ENCODE results near the gene BRSK1.
A peak's percentile ranks its signal among the peaks of the same experiment; 100 is the strongest.

The BRSK1 gene

GRCh38 chr19:55289117-55289796 is 5.5 kb downstream of the BRSK1 start:
- peak; percentile 27 for DNase-seq (ENCODE audit: extremely low spot score)
- CTCF ChIA-PET, result no interaction called here
- TF ChIP-seq ELF4 (IDR thresholded peaks at IDR 0.05) (no peak), LEF1 (IDR thresholded peaks at IDR 0.05; ENCODE audit: borderline replicate concordance) (no peak), BHLHE40 (IDR thresholded peaks at IDR 0.05; ENCODE audit: borderline replicate concordance) (no peak), CTBP1 (IDR thresholded peaks at IDR 0.05; ENCODE audit: borderline replicate concordance) (no peak), FOXM1 (IDR thresholded peaks at IDR 0.05; ENCODE audit: borderline replicate concordance) (no peak), FOXK2 (IDR thresholded peaks at IDR 0.05) (no peak), ZNF384 (IDR thresholded peaks at IDR 0.05) (no peak), ARNT (IDR thresholded peaks at IDR 0.05) (no peak), L3MBTL2 (conservative IDR thresholded peaks at IDR 0.05) (no peak), SUZ12 (IDR thresholded peaks at IDR 0.05) (no peak), HDGF (IDR thresholded peaks at IDR 0.05; ENCODE audit: borderline replicate concordance) (no peak), SP1 (IDR thresholded peaks at IDR 0.05) (no peak), FOXA1 (IDR thresholded peaks at IDR 0.05) (no peak)
- POLR2A ChIA-PET, result no interaction called here

- DNase-seq (ENCODE audit: extremely low spot score), result no peak
- ChIA-PET POLR2A (no interaction called here), CTCF (no interaction called here)
- TF ChIP-seq ZNF384 (IDR thresholded peaks at IDR 0.05), result no peak
- no peak for TF ChIP-seq LEF1 (IDR thresholded peaks at IDR 0.05; ENCODE audit: borderline replicate concordance)
- TF ChIP-seq CTBP1 (IDR thresholded peaks at IDR 0.05; ENCODE audit: borderline replicate concordance), result no peak
- TF ChIP-seq L3MBTL2 (conservative IDR thresholded peaks at IDR 0.05), result no peak
- TF ChIP-seq FOXA1 (IDR thresholded peaks at IDR 0.05), result no peak
- no peak for TF ChIP-seq NFRKB (IDR thresholded peaks at IDR 0.05)
- no peak for TF ChIP-seq HDGF (IDR thresholded peaks at IDR 0.05; ENCODE audit: borderline replicate concordance)
- TF ChIP-seq FOXK2 (IDR thresholded peaks at IDR 0.05), result no peak
- TF ChIP-seq BHLHE40 (IDR thresholded peaks at IDR 0.05; ENCODE audit: borderline replicate concordance), result no peak
- no peak for TF ChIP-seq ARNT (IDR thresholded peaks at IDR 0.05)
- TF ChIP-seq SP1 (IDR thresholded peaks at IDR 0.05), result no peak
- TF ChIP-seq ELF4 (IDR thresholded peaks at IDR 0.05), result no peak
Measured at GRCh38 chr19:55297267-55297666, 13.5 kb downstream of the BRSK1 start.

GRCh38 chr19:55299991-55300390 is 16.2 kb downstream of the BRSK1 start:
- no peak for DNase-seq (ENCODE audit: extremely low spot score)
- CTCF ChIA-PET, result interaction anchor here (1.7 kb wide), 1 partner anchor 8 kb away, joined by 14 read pairs; no protein-coding TSS in a partner anchor
- TF ChIP-seq PKNOX1 (IDR thresholded peaks at IDR 0.05), result no peak
- no peak for TF ChIP-seq SUZ12 (IDR thresholded peaks at IDR 0.05)
- TF ChIP-seq CTBP1 (IDR thresholded peaks at IDR 0.05; ENCODE audit: borderline replicate concordance), result no peak
- TF ChIP-seq NFRKB (IDR thresholded peaks at IDR 0.05), result no peak
- no peak for TF ChIP-seq FOXA1 (IDR thresholded peaks at IDR 0.05)
- TF ChIP-seq FOXM1 (IDR thresholded peaks at IDR 0.05; ENCODE audit: borderline replicate concordance), result no peak
- no peak for TF ChIP-seq BHLHE40 (IDR thresholded peaks at IDR 0.05; ENCODE audit: borderline replicate concordance)
- TF ChIP-seq SP1 (IDR thresholded peaks at IDR 0.05), result no peak
- no peak for TF ChIP-seq L3MBTL2 (conservative IDR thresholded peaks at IDR 0.05)
- TF ChIP-seq TARDBP (IDR thresholded peaks at IDR 0.05), result no peak
- TF ChIP-seq ARNT (IDR thresholded peaks at IDR 0.05), result no peak
- TF ChIP-seq ZNF384 (IDR thresholded peaks at IDR 0.05), result no peak
- TF ChIP-seq HDGF (IDR thresholded peaks at IDR 0.05; ENCODE audit: borderline replicate concordance), result no peak
- no peak for TF ChIP-seq ELF4 (IDR thresholded peaks at IDR 0.05)
- TF ChIP-seq FOXK2 (IDR thresholded peaks at IDR 0.05), result no peak
- TF ChIP-seq LEF1 (IDR thresholded peaks at IDR 0.05; ENCODE audit: borderline replicate concordance), result no peak
- POLR2A ChIA-PET, result no interaction called here

- ChIA-PET POLR2A (interaction anchor here (0.6 to 2.1 kb wide), 12 partner anchors 8 to 1872 kb away, joined by 3 to 13 read pairs (median 3); partner anchors contain the start of genes FIZ1, KMT5C, PPP6R1 and UBE2S), CTCF (interaction anchor here (0.6 to 1.7 kb wide), 13 partner anchors 9 to 186 kb away, joined by 3 to 14 read pairs (median 3); no protein-coding TSS in a partner anchor)
- DNase-seq (ENCODE audit: extremely low spot score), result no peak
- TF ChIP-seq ELF4 (IDR thresholded peaks at IDR 0.05) (no peak), LEF1 (IDR thresholded peaks at IDR 0.05; ENCODE audit: borderline replicate concordance) (no peak), HDGF (IDR thresholded peaks at IDR 0.05; ENCODE audit: borderline replicate concordance) (no peak), PKNOX1 (IDR thresholded peaks at IDR 0.05) (no peak), ZNF384 (IDR thresholded peaks at IDR 0.05) (no peak), L3MBTL2 (conservative IDR thresholded peaks at IDR 0.05) (no peak), NFRKB (IDR thresholded peaks at IDR 0.05) (no peak), FOXM1 (IDR thresholded peaks at IDR 0.05; ENCODE audit: borderline replicate concordance) (no peak), SUZ12 (IDR thresholded peaks at IDR 0.05) (no peak), FOXK2 (IDR thresholded peaks at IDR 0.05) (no peak), CTBP1 (IDR thresholded peaks at IDR 0.05; ENCODE audit: borderline replicate concordance) (no peak), TARDBP (IDR thresholded peaks at IDR 0.05) (no peak), FOXA1 (IDR thresholded peaks at IDR 0.05) (no peak), ARNT (IDR thresholded peaks at IDR 0.05) (no peak), SP1 (IDR thresholded peaks at IDR 0.05) (no peak), BHLHE40 (IDR thresholded peaks at IDR 0.05; ENCODE audit: borderline replicate concordance) (no peak)
Measured at GRCh38 chr19:55300886-55301458, 17.2 kb downstream of the BRSK1 start.

GRCh38 chr19:55301459-55302317 is 17.9 kb downstream of the BRSK1 start:
- ChIA-PET POLR2A (interaction anchor here (0.6 to 2.1 kb wide), 12 partner anchors 9 to 1871 kb away, joined by 3 to 13 read pairs (median 3); partner anchors contain the start of genes FIZ1, KMT5C, PPP6R1 and UBE2S), CTCF (interaction anchor here (0.6 to 1.7 kb wide), 13 partner anchors 10 to 187 kb away, joined by 3 to 14 read pairs (median 3); no protein-coding TSS in a partner anchor)
- TF ChIP-seq CTBP1 (IDR thresholded peaks at IDR 0.05; ENCODE audit: borderline replicate concordance), result no peak
- TF ChIP-seq ELF4 (IDR thresholded peaks at IDR 0.05), result no peak
- TF ChIP-seq SUZ12 (IDR thresholded peaks at IDR 0.05), result no peak
- TF ChIP-seq L3MBTL2 (conservative IDR thresholded peaks at IDR 0.05), result no peak
- no peak for TF ChIP-seq PKNOX1 (IDR thresholded peaks at IDR 0.05)
- no peak for TF ChIP-seq BHLHE40 (IDR thresholded peaks at IDR 0.05; ENCODE audit: borderline replicate concordance)
- no peak for TF ChIP-seq SP1 (IDR thresholded peaks at IDR 0.05)
- no peak for TF ChIP-seq ZNF384 (IDR thresholded peaks at IDR 0.05)
- TF ChIP-seq LEF1 (IDR thresholded peaks at IDR 0.05; ENCODE audit: borderline replicate concordance), result no peak
- no peak for TF ChIP-seq FOXM1 (IDR thresholded peaks at IDR 0.05; ENCODE audit: borderline replicate concordance)
- TF ChIP-seq NFRKB (IDR thresholded peaks at IDR 0.05), result no peak
- TF ChIP-seq ARNT (IDR thresholded peaks at IDR 0.05), result no peak
- no peak for TF ChIP-seq HDGF (IDR thresholded peaks at IDR 0.05; ENCODE audit: borderline replicate concordance)
- no peak for TF ChIP-seq FOXA1 (IDR thresholded peaks at IDR 0.05)
- TF ChIP-seq TARDBP (IDR thresholded peaks at IDR 0.05), result no peak
- no peak for TF ChIP-seq FOXK2 (IDR thresholded peaks at IDR 0.05)
- DNase-seq (ENCODE audit: extremely low spot score), result peak; percentile 94
